ENCODE results near the gene KLHL42.

Gene KLHL42

GRCh38 chr12:27780612-27781408 lies 777 bp downstream of the KLHL42 start:
- peak; percentile 53 for DNase-seq

- DNase-seq, result peak; percentile 21
Measured at GRCh38 chr12:27781680-27782079, 1.6 kb downstream of the KLHL42 start.

GRCh38 chr12:27782481-27782880 lies 2.4 kb downstream of the KLHL42 start:
- DNase-seq, result peak; percentile 18

GRCh38 chr12:27785882-27786570 lies 6.0 kb downstream of the KLHL42 start:
- peak; percentile 78 for DNase-seq

GRCh38 chr12:27787559-27787958 lies 7.5 kb downstream of the KLHL42 start:
- peak; percentile 9 for DNase-seq

- DNase-seq, result no peak
Measured at GRCh38 chr12:27790179-27790578, 10.1 kb downstream of the KLHL42 start.

- DNase-seq, result no peak
Measured at GRCh38 chr12:27794818-27795584, 15.0 kb downstream of the KLHL42 start.

- DNase-seq, result no peak
Measured at GRCh38 chr12:27796128-27796527, 16.1 kb downstream of the KLHL42 start.

- no peak for DNase-seq
Measured at GRCh38 chr12:27797301-27798025, 17.4 kb downstream of the KLHL42 start.

- DNase-seq, result no peak
Measured at GRCh38 chr12:27800819-27801218, 20.8 kb downstream of the KLHL42 start.

GRCh38 chr12:27801630-27802029 lies 21.6 kb downstream of the KLHL42 start:
- no peak for DNase-seq

GRCh38 chr12:27802511-27802910 lies 22.5 kb downstream of the KLHL42 start:
- no peak for DNase-seq

GRCh38 chr12:27802936-27803335 lies 22.9 kb downstream of the KLHL42 start:
- DNase-seq, result no peak

GRCh38 chr12:27805238-27805637 lies 25.2 kb downstream of the KLHL42 start:
- peak; percentile 47 for DNase-seq

GRCh38 chr12:27806259-27806658 lies 26.2 kb downstream of the KLHL42 start:
- no peak for DNase-seq

- DNase-seq, result no peak
Measured at GRCh38 chr12:27807063-27807703, 27.1 kb downstream of the KLHL42 start.

GRCh38 chr12:27808841-27809240 lies 28.8 kb downstream of the KLHL42 start:
- DNase-seq, result no peak

- DNase-seq, result peak; percentile 2
Measured at GRCh38 chr12:27810756-27811155, 30.7 kb downstream of the KLHL42 start.

- DNase-seq, result no peak
Measured at GRCh38 chr12:27812502-27812901, 32.5 kb downstream of the KLHL42 start.

- DNase-seq, result peak; percentile 7
Measured at GRCh38 chr12:27814411-27814810, 34.4 kb downstream of the KLHL42 start.

GRCh38 chr12:27814851-27815591 lies 35.0 kb downstream of the KLHL42 start:
- DNase-seq, result peak; percentile 7
